HL-60/S4 (cell line): ENCODE results near the gene MED29.

Experiments used
- in situ Hi-C: fragments of 300-500 bp; cut with MboI; formaldehyde crosslinking; loops from 2 replicates; pipeline ENCODE4 v1.14.3; 2022; ENCODE audit warnings: low sequenced_read_pairs

The MED29 gene

DNA sequence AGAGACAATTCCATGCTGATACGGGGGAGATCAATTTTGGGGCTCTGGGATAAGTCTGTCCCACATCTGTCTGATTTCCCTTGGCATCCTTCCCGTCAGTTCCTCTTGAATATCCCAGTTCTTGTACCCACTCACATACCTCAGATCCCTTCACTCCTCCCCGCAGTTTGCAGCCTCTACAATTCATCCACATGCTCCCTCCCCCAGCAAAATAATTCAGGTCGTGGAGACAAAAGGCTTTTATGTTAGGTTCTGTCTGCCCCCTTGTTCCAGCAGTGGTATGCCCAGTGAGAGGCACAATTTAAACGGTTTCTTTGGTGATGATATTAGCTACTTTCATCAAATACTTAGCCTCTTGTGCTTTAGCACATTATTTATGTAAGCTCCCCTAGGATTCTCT is 35.0 kb downstream of the MED29 start:
- in situ Hi-C loops, result no loop called here

DNA sequence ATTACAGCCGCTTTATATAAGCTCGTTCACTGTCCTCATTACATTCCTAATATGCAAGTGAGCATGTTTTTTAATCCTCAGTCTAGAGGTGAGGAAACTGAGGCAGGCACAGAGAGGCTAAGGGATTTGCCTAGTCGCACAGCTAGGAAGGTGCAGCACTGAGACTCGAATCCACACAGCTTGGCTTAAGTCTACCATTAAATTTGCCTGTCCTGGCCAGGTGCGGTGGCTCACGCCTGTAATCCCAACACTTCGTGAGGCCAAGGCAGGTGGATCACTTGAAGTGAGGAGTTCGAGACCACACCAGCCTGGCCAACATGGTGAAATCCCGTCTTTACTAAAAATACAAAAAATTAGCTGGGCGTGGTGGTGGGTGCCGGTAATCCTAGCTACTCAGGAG is 36.5 kb downstream of the MED29 start:
- in situ Hi-C loops, result no loop called here

DNA sequence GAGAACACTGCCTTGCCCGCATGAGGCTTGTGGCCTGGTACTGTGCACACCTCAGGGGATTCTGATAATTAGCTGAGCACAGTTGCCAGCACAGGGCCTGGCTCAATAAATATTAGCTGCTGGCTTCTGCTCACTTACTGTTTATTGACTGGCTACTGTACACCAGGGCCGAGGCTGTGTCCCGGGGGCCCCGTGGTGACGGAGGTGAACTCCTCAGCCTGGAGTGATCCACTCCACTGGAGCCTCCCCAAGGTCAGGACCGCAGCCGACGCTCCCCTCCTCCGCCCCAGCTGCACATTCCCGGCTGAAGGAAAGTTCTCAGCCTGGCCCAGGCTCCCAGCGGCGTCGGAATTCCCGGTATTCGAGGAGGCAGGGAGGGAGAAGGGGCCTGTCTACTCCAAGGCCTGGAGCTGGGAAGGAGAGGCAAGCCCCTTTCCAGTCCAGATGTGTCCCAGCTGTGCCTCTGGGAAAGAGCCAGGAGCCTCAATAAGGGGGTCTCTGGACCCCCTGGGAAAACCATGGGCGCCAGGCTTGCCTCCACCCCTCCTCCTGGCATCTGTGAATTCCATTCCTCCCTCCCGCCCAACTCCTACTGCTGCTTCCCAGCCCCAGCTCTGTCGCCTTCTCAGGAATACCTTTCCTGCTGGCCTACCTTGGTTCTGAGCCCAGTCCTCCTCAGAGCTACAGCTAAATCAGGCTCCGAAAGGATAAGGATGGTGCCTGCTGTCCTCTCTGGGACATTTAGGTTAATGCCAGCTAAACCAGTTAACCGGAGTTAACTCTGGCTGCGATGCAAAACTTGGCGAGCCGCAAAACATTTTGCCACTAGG is 37.3 kb downstream of the MED29 start:
- in situ Hi-C loops, result no loop called here

DNA sequence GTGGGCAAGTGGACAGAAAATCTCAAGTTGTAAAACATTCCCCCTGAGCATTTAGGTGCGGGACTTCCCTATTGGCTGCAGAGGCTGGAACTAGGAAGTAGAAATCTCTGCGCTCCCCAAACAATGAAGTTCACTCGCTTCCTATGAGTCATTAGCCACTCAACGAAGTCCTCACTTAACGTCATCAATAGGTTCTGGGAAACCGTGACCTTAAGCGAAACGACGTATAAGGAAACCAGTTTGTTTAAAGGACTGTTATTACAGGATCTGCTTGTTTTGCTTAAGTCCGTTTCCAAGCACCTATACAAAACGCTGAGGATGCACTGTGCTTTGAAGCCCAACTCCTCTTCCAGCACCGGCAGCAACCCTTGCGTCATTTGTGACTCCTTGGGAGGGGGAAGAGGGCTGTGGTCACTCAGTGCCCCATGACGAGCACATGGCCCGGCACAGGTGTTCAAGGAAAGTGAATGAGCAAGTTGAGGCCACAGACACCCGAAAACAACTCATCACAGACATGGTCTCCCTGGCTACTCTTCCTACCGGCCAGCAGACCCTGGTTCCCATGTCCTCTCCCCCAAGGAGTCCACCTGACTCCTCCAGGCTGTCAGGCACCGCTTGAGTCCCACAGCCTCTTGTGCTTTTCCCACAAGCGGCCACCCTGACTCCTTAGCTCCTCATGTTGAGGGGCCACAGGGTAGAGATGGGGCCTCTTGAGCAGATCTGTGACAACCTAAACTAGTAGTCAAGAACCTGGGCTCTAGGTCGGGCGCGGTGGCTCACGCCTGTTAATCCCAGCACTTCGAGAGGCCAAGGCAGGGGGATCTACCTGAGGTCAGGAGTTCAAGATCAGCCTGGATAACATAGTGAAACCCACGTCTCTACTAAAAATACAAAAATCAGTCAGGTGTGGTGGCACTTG is 39.8 kb downstream of the MED29 start:
- in situ Hi-C loops, result no loop called here

DNA sequence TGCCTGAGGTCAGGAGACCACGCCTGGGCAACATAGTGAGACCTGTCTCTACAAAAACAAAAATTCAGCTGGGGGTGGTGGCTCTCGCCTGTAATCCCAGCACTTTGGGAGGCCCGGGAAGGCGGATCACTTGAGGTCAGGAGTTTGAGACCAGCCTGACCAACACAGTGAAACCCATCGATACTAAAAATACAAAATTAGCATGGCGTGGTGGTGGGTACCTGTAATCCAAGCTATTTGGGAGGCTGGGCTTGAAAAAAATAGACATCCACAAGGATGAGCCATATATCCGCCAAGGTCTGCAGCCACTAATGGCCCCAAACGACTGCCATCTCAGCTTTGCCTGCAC is 41.5 kb downstream of the MED29 start:
- in situ Hi-C loops, result no loop called here

DNA sequence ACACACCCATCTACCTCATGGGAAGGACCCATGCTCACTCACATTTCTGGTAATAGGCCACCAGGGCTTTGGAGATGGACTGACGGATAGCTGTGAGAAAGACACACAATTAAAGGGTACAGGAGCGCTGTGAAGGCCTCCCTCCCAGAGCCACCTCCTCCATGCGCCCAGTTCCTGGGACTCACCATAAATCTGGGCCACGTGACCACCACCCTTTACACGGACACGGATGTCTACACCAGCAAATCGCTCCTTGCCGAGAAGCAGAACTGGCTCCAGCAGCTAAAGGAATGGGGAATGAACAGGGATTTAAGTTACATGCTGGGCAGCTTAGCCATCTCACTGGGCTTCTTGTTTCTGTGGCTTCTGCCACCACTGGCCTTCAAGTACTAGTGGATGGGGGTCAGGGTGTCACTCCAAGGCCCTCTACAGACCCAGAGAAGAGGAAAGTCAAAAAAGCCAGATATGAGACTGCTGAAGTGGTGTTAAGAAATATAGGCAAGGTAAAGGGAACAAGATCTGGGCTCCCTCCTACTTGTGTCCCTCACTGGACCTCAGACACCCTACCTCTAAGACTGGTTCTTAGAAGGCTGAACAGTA is 42.4 kb downstream of the MED29 start:
- in situ Hi-C loops, result no loop called here

DNA sequence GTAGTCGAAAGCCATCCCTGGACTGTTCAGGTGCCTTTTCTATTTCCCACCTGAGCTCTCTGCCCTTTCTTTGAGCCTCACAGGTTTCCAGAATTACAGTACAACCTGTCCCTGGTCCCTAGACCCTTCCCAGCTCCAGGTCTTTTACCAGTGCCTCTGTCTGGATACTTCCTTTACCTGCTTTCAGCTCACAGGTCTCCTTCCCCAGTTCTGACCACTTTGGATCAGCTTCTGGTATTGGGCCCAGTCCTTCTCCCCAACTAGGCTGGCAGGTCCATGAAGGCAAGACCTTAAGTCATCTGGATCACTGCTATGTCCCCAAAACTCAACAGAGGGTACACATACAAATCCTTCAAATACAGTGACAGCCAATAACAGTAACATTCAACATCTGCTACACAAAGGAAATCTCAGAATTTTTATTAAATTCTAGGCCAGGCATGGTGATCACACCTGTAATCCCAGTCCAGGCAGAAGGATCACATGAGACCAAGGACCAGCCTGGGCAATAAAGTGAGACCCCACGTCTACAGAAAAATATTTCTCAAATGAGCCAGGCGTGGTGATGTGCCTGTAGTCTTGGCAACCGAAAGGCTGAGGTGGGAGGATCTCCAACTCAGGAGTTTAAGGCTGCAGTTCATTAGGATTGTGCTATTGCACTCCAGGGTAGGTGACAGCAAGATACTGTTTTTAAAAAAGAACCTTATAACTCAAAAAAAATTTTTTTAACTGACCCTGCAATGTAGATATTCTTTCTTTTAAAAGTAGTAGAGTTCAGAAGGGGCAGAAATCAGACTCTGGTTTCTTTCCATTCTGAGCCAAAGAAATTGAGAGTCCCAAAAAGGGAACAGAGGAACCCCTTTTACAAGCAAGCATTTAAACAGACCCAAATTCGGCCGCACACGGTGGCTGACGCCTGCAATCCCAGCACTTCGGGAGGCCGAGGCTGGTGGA is 43.2 kb downstream of the MED29 start:
- in situ Hi-C loops, result no loop called here

DNA sequence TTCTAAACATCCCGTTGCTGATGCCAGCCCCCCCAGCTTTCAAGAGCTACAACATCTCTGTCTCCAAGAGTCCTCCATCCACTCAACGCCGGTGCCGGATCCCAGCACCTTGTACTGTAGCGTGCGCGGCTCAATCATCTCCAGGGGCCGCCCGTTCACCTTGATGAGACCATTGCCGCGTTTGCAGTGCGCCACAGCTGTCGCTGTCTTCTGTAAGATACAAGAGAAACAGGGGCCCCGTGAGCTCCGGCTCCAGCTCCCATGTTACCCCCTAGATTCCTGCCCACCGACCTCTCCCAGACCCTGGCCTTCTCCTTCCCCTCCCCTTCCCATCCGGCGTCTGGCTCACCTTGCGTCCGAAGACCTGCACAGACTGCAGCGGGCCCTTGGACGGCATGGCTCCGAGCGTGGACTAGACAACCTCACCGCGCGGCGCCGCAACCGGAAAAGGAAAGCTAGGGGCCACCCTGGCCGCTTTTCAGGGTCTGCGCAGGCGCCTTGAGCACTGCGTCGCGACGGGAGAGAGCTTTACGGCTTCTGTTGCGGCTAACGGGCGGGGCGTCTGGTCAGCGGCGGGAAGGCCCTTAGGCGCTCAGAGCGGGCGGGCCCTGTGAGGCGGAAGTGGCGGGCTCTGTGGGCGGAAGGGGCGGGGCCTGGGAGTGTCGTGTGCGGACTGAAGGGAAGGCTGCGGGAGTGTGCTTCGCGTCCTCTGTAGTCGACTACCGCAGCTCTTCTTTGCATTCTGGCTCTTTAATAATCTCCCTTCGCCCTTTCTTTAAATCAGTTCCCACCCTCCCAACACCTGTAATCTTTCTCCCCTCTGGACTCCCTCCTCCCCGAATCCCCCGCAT is 44.5 kb downstream of the MED29 start, which contains the start of gene RPS16:
RPS16 (minus strand) TSS at position 451 of the 851 bp plus-strand sequence; CDS start at position 397, 54 bp downstream.
- in situ Hi-C loops, result no loop called here

DNA sequence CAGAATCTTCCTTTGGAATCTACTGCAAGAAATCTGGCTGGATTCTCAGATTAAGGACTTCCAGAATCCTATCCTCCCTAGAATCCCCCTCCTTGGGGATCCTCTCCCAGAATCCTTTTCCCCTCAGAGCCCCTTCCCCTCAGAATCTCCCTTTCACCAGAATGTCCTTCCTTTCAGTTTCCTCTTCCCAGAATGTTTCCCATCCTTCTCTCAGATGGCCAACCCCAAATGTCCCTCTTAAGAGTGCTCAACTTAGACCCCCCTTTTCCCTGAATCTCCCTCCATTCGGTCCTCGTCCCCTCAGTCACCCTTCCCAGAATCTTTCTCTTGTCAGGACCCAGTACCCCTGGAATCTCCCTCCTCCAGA is 45.2 kb downstream of the MED29 start:
- in situ Hi-C loops, result no loop called here

DNA sequence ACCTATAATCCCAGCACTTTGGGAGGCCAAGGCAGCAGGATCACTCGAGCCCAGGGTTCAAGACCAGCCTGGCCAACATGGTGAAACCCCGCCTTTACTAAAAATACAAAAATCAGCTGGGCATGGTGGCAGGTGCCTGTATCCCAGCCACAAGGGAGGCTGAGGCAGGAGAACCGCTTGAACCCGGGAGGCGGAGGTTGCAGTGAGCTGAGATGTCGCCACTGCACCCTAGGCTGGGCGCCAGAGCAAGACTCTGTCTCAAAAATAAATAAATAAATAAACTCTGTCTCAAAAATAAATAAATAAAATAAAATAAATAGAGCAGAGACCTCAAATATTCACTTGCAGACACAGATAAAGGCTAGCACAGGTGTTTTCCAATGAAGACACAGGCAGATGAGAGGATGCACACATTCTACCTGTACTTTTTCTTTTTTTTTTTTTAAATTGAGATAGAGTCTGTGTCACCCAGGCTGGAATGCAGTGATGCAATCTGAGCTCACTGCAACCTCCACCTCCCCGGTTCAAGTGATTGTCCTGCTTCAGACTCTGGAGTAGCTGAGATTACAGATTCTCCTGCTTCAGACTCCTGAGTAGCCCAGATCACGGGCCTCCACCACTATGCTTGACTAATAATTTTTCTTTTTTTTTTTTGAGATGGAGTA is 47.2 kb downstream of the MED29 start:
- in situ Hi-C loops, result no loop called here

DNA sequence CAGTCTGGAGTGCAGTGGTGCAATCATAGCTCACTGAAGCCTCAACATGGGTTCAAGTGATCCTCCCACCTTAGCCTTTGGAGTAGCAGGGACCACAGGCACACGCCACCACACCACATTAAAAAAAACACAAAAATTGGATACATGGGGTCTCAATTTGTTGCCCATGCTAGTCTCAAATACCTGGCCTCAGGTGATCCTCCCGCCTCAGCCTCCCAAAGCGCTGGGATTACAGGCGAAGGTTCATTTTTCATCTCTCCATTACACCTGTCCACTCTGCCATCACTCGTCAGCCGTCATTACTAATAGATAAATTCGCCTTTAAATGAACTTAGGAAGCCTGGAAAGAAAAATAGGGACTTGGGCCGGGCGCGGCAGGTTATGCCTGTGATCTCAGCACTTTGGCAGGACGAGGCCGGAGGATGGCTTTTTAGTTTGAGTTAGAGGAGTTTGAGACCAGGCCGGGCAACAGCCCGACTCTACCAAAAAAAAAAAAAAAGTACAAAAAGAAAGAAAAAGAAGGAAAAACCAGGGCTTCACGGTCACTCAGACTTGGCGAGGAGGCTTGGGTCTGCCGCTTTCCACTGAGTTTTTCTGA is 53.5 kb downstream of the MED29 start:
- in situ Hi-C loops, result no loop called here

DNA sequence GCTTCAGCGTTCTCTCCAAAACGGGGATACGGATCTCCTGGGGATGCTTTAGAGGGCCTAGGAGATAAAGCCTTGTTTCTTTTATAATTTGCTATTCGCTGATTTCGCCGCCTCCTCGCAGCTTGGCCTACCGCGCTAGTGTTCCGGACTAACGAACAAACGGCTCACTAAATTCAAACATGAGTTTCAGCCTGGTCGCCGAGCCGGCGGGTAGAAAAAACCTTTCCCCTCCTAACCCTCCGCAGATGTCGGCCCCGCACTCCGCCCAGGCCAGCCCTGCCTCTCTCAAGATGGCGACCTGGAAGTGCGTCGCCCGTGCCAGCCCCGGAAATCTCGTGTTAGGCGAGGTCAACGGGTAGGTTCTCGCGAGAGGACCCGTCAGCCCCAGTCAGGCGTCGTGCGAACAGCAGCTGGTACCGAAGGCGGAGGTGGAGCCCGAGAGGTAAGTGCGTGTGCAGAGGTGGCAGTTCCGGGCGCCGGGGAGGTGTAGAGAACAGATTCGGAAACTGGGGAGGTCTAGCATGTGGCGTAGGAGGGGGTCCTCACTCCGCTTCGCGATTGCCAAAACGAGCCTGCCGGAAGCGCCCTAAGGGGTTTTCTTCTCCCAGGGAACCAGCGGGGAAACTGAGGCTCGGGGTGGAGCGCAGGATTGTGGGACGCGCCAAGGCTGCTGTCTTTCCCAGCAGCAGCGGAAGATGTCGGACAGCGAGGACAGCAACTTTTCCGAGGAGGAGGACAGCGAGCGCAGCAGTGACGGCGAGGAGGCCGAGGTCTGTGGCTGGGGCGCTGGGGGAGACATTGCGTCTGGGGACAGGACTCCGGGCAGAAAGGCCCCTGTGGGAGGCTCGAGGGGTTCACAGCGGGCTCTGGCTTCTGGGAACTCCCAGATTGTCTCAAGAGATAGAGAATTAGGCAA is 54.3 kb downstream of the MED29 start, which contains the start of gene SUPT5H:
SUPT5H (plus strand) TSS at position 387 of the 916 bp plus-strand sequence; CDS start at position 696, 309 bp downstream.
- in situ Hi-C loops, result no loop called here

DNA sequence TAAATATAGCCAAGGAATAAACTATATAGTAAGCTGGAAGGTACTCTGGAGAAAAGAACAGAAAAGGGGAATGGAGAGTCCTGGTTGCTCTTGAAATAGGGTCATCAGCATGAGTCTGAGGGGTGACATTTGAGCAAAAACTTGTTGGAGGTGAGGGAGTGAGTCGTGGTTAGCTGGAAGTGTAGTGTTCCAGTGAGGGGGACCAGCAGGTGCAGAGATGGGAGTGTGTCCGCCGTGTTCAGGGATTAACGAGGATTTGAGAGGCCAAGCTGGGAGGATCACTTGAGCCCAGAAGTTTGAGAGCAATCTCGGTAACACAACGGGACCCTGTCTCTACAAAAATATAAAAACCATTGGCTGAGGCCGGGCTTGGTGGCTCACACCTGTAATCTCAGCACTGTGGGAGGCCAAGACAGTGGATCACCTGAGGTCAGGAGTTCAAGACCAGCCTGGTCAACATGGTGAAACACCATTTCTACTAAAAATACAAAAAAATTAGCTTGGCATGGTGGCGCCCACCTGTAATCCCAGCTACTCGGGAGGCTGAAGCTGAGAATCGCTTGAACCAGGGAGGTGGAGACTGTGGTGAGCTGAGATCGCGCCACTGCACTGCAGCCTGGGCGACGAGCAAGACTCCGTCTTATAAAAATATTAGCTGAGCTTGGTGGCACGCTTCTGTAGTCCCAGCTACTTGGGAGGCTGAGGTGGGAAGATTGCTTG is 55.3 kb downstream of the MED29 start:
- in situ Hi-C loops, result no loop called here

DNA sequence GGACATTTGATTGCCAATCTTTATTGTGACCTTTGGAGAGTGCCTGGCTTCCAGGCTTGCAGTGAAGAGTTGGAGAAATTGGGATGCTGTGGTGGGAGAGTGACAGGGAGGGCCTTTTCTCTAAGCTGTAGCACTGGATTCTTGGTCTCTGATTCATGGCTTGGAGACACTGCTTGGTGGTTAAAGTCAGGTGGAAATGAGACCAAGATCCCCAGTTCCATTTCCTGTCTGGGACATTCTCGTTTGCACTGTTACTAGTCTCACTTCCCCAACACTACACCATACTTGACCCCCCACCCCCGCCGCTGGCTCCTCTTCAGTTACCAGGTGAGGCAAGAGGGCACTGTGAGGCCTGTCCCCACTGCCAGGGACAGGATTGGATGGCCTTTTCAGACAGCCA is 57.1 kb downstream of the MED29 start:
- in situ Hi-C loops, result no loop called here

DNA sequence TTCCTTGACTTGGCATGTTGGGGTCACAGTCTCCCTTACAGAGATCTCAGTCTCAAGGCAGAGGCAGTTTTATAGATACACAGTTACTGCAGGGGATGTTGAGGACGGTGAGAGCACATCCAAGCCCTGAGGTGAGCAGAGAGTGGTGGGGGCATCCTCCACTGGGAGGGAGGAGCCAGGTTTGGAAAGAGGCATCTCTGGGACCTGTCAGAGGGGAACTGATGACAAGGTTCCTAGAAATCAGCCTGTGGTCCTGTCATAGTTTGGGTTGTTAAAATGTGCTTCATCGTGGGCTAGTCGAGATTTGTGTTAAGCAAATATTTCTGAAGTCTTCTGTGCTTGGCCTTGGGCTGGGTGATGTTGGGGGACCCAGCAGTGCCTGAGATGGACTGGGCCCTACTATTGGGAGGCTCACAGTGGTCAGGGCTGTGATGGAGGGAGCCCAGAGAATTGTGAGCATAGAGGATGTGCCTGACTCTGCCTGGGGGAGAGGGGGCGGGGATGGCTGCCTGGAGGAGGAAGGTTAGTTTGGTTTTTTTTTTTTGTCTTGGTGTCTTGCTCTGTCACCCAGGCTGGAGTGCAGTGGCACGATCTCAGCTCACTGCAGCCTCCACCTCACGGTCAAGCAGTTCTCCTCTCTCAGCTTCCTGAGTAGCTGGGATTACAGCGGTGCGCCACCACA is 58.1 kb downstream of the MED29 start:
- in situ Hi-C loops, result no loop called here
